HG03280 (cell line): ENCODE results near the gene LCE3D.

Experiments
- ATAC-seq: cut with Tn5 transposase; IDR thresholded peaks from one replicate; pipeline ENCODE4 v1.9.1; 2021; ENCODE audit warnings: mild to moderate bottlenecking, moderate library complexity; ENCODE audit not compliant: unreplicated experiment

Gene LCE3D

GRCh38 chr1:152533327-152533938 is 46.9 kb downstream of the LCE3D start:
- no peak for ATAC-seq
